ENCODE measurements around the gene SIAH3. TPM values are rescaled to one million over a fixed set of nuclear protein-coding genes. Genes with fewer than 3 reads are reported as not detected.

The SIAH3 gene
- total and polyA plus RNA-seq, 9 of the 15 experiments (the other 6 are each of a cell fraction or from before 2014, with no cell fraction given) = not detected

GRCh38 chr13:45799451-45799850, 52.1 kb downstream of the SIAH3 start:
- DNase-seq (ENCODE audit: extremely low read depth in 1 of 4, low spot score in 3 of 4) (no peak), ATAC-seq (no peak), FAIRE-seq (no peak)
- H3K4me1 ChIP-seq (replicated peaks in 1 of 2; ENCODE audit: control insufficient read depth in 2 of 2, insufficient read depth in 2 of 2, low read length in 2 of 2) = no peaks in the 10 kb centered on the region
- intact Hi-C loops (cut with micrococcal nuclease) = no loop called here
- H2AFZ ChIP-seq (ENCODE audit: low read depth, low read length) = no peak overlapping the region
- H3K9me1 ChIP-seq (ENCODE audit: control insufficient read depth, insufficient read depth, low read length) = no peaks in the 10 kb centered on the region
- no peak overlapping the region for H3K9ac ChIP-seq (ENCODE audit: insufficient read depth in 1 of 2, low read depth in 2 of 2, low read length in 2 of 2)
- ChIA-PET CTCF (ENCODE audit: low intra/inter-chr PET ratio) (no interaction called here), POLR2A (no interaction called here)
- no peaks in the 10 kb centered on the region for H4K20me1 ChIP-seq (replicated peaks; ENCODE audit: control insufficient read depth, insufficient read depth, low read length)
- 0% methylated on average over 3 of the region's 3 CpGs for WGBS (ENCODE audit: insufficient coverage, low coverage, missing lambda C conversion rate)
- H3K27ac ChIP-seq (ENCODE audit: extremely low read depth, low read depth, low read length) = no peak overlapping the region
- H3K27me3 ChIP-seq (ENCODE audit: control insufficient read depth in 2 of 2, insufficient read depth in 2 of 2, low read length in 2 of 2) = peaks cover 2 to 7% of the 10 kb centered on the region in 2 experiments; a peak in 2 of 5 replicates
- H3K79me2 ChIP-seq (ENCODE audit: control insufficient read depth, insufficient read depth, low read length) = no peaks in the 10 kb centered on the region
- no peak overlapping the region for H3K4me2 ChIP-seq (ENCODE audit: insufficient read depth, low read length)
- TF ChIP-seq ZNF518B (CRISPR knock-in tag; IDR thresholded peaks at IDR 0.05) (no peak), POLR2AphosphoS5 (IDR thresholded peaks at IDR 0.05; ENCODE audit: control insufficient read depth, insufficient read depth, low read depth, low read length) (no peak)
- no TSS peak for BruUV-seq (replicated peaks)
- no peaks in the 10 kb centered on the region for H3K9me3 ChIP-seq (replicated peaks; ENCODE audit: control insufficient read depth, insufficient read depth, low read depth, low read length)
- H3K4me3 ChIP-seq = no peak overlapping the region
- in situ Hi-C loops (cut with MboI) = no loop called here
- no peaks in the 10 kb centered on the region for H3K36me3 ChIP-seq (ENCODE audit: control insufficient read depth, insufficient read depth, low read length)
